Left kidney (tissue), 2 donors: Measurements from ENCODE around the gene SLC37A4. TPM values are rescaled to one million over a fixed set of nuclear protein-coding genes. Genes with fewer than 3 reads are reported as not detected.
"Not testable (repeated sequence)": the region's sequence is repeated elsewhere in the genome, so short reads cannot be mapped to it uniquely, and the experiment has no call there.

Experiments
- DNase-seq: peaks from one replicate; pipeline ENCODE4 v3.0.0-alpha.2; 2013
- polyA plus RNA-seq: library from polyadenylated mRNA; unstranded; fragments of 120-200 nt; gene quantifications from one replicate; pipeline ENCODE4 v1.2.1, GENCODE V29; 2013; ENCODE audit not compliant: insufficient read length

Gene SLC37A4
- polyA plus RNA-seq, 1 donor: 97.8 TPM

GRCh38 chr11:119018074-119018938 is 12.4 kb downstream of the SLC37A4 start, which contains the start of the genes RPS25 and TRAPPC4:
RPS25 (minus strand) TSS chr11:119018343; CDS start chr11:119018284, 59 bp downstream.
TRAPPC4 (plus strand) TSS chr11:119018766; CDS start chr11:119018796, 30 bp downstream.
- peak; percentile 94 for DNase-seq

- not testable (repeated sequence) for DNase-seq
Observed at GRCh38 chr11:119017377-119017776, 13.3 kb downstream of the SLC37A4 start.

DNA sequence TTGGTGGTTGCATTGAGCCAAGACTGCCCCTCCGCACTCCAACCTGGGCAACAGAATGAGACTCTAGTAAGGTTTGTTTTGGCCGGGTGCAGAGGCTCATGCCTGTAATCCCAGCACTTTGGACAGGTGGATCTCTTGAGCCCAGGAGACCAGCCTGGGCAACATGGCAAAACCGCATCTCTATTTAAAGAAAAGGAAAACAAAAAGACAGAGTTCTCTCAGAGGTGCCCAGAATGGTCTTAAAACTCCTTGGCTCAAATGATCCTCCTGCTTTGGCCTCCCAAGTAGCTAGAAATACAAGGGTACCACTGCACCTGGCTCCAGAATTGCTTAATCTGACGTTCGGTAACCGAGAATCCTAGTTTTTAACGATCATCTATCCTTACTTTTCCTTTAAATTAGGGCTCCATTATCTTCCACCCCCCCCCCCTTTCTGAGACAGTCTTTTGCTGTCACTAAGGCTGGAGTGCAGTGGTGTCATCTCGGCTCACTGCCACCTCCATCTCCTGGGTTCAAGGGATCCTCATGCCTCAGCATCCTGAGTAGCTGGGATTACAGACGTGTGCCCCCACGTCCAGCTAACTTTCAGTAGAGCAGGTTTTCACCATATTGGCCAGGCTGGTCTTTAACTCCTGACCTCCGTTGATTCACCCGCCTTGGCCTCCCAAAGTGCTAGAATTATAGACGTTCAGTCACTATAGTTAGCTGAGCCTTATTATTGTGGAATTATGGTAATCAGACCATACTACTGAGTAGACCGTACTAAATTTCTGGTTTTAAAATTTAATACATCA is 14.3 kb downstream of the SLC37A4 start:
- no peak for DNase-seq

GRCh38 chr11:119015054-119015611 is 15.5 kb downstream of the SLC37A4 start:
- no peak for DNase-seq

- DNase-seq: no peak
Observed at GRCh38 chr11:119014209-119014924, 16.3 kb downstream of the SLC37A4 start.

- DNase-seq: no peak
Observed at GRCh38 chr11:119012629-119013170, 18.0 kb downstream of the SLC37A4 start.

DNA sequence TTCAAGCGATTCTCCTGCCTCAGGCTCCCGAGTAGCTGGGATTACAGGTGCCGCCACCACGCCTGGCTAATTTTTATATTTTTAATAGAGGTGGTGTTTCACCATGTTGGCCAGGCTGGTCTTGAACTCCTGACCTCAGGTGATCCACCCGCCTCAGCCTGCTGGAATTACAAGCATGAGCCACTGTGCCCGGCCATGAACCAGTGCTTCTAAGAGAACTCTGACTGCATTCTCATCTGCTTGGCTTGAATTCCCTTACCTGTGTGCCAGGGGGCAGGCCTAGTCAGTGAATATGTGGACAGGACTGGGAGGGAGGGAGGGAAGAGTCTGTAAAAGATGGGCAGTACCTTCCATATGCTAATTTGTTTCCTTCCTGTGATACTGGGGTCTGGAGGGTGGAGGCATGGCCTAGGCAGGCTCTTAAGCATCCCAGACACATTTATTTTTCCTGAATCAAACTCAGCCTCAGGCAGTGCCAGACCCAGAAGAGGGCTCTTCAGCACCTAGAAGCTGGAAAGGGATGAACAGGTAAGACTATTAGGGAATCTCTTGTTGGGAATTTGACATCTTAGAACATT is 19.1 kb downstream of the SLC37A4 start:
- DNase-seq: no peak

DNA sequence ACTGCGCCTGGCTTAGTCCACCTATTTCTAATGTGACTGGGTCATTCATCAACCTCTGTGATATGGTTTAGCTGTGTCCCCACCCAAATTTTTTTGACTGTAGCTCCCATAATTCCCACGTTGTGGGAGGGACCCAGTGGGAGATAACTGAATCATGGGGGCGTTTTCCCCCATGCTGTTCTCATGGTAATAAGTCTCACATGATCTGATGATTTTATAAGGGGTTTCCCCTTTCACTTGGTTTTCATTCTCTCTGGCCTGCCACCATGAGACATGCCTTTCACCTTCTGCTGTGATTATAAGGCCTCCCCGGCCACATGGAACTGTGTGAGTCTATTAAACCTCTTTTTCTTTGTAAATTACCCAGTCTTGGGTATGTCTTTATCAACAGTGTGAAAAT is 24.0 kb downstream of the SLC37A4 start:
- DNase-seq: no peak

DNA sequence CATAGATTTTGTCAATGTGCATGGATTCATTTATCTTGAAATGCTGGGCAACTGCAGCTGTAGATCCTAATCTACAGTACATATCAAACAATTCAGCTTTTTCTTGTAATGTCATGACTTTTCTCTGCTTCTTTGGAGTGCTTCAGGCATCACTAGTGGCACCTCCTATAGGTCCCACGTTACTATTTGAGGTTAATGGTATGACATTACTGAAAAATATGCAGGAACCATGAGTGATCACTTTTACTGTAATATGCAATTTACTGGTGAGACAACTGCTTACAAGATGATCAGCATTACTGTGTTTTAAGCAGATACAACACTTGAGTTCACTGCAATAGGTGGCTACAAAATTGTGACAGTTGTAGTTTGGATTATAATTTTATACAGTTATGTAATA is 29.8 kb downstream of the SLC37A4 start:
- DNase-seq: no peak

DNA sequence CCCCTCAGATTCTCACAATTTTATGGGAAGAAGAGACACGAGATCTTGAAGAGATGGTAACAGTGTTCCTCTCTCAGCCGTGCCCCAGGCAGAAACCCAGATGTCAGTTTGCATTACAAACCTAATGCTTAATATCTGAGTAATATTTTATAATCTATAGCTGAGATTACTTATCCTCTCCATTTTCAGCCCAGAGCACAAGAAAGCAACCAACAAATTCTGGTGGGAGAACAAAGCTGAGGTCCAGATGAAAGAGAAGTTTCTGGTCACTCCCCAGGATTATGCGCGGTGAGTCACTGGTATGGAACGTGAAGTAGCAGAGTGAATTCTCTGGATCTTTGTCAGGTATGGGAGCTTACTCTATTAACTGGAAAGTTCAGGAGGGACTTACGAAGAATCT is 31.9 kb downstream of the SLC37A4 start:
- DNase-seq: no peak

GRCh38 chr11:118998388-118998717 is 32.3 kb downstream of the SLC37A4 start:
- DNase-seq: no peak

DNA sequence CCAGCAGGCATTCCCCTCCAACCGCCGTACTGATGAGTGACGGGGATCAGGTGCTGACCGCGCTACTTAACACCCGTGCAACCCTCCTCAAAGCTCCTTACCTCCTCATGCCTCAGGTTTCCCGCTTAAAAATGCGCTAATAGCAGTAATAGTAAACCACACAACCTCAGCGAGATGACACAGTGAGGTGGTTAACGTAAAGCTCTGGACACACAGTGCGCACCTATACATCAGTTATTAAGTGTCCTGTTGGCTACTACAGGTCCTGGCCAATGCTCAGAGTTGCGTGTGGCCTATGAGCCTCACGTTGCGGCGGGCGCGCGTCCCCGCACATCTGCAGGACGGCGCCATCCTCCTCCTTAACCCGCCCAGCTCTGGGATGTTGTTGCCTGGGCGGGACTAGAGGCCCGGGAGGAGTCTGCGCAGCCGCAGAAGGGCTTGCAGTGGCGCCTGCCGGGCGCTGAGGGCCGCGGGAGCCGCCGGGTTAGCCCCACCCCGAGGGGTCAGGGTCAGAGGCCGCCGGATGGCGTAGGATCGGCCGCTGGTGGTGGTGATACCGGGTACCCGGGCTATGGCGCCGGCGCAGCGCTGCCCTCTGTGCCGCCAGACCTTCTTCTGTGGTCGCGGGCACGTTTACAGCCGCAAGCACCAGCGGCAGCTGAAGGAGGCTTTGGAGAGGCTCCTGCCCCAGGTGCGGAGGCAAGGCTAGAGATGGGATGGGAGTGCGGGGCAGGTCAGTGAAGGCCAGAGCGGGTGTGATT is 32.9 kb downstream of the SLC37A4 start, which contains the start of gene CENATAC:
Gene CENATAC, plus strand, starts transcription at position 512 of the 761 bp plus-strand sequence. Its CDS starts 60 bp downstream, at position 572.
- peak; percentile 91 for DNase-seq

GRCh38 chr11:118996926-118997626 is 33.6 kb downstream of the SLC37A4 start:
- DNase-seq: no peak

GRCh38 chr11:118991486-118992038 is 39.1 kb downstream of the SLC37A4 start:
- not testable (repeated sequence) for DNase-seq

DNA sequence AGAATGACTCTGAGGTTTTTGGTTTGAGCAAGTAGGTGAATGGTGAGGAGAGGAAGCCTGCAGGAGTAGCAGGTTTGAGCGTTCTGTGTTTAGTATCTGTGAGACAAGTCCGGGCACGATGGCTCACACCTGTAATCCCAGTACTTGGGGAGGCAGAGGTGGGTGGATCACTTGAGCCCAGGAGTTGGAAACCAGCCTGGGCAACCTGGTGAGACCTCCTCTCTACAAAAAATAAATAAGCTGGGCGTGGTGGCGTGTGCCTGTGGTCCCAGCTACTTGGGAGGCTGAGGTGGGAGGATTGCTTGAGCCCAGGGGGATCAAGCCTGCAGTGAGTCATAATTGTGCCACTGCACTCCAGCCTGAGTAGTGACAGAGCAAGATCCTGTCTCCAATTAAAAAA is 42.4 kb downstream of the SLC37A4 start:
- no peak for DNase-seq

- no peak for DNase-seq
Observed at GRCh38 chr11:118984825-118985224, 45.9 kb downstream of the SLC37A4 start.

DNA sequence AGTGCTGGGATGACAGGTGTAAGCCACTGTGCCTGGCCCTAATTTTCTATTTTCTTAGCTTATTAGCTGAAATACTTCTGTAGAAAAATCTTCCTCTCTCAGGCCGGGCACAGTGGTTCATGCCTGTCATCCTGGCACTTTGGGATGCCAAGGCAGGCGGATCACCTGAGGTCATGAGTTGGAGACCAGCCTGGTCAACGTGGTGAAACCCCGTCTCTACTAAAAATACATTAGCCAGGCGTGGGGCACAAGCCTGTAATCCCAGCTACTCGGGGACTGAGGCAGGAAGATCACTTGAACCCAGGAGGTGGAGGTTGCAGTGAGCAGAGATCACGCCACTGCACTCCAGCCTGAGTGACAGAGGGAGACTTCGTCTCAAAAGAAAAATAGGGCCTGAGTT is 46.3 kb downstream of the SLC37A4 start:
- DNase-seq: not testable (repeated sequence)

GRCh38 chr11:118980191-118980881 is 50.3 kb downstream of the SLC37A4 start:
- no peak for DNase-seq

- DNase-seq: no peak
Observed at GRCh38 chr11:118979434-118979833, 51.2 kb downstream of the SLC37A4 start.
